Superior temporal gyrus (tissue), 1 donor: ENCODE data around the gene ADAMTSL3.
"Not testable (repeated sequence)": the region's sequence is repeated elsewhere in the genome, so short reads cannot be mapped to it uniquely, and the experiment has no call there.

Experiments
- DNase-seq: peaks from one replicate; pipeline ENCODE4 v3.0.0-alpha.2; 2016; ENCODE audit errors: extremely low spot score

ADAMTSL3 gene

GRCh38 chr15:83753872-83754493 lies 100.1 kb downstream of the ADAMTSL3 start:
- DNase-seq = no peak

DNA sequence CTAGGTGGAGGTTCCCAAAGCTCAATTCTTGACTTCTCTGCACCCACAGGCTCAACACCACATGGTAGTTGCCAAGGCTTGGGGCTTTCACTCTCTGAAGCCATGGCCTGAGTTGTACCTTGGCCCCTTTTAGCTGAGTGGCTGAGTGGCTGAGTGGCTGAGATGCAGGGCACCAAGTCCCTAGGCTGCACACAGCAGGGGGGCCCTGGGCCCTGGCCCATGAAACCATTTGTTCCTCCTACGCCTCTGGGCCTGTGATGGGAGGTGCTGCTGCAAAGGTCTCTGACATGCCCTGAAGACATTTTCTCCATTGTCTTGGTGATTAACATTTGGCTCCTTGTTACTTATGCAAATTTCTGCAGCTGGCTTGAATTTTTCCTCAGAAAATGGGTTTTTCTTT lies 103.4 kb downstream of the ADAMTSL3 start:
- not testable (repeated sequence) for DNase-seq

- DNase-seq = no peak
Observed at GRCh38 chr15:83762367-83762766, 108.4 kb downstream of the ADAMTSL3 start.

- DNase-seq = no peak
Observed at GRCh38 chr15:83764201-83764838, 110.4 kb downstream of the ADAMTSL3 start.

GRCh38 chr15:83766339-83766738 lies 112.4 kb downstream of the ADAMTSL3 start:
- DNase-seq = no peak

- DNase-seq = no peak
Observed at GRCh38 chr15:83767741-83768140, 113.8 kb downstream of the ADAMTSL3 start.

DNA sequence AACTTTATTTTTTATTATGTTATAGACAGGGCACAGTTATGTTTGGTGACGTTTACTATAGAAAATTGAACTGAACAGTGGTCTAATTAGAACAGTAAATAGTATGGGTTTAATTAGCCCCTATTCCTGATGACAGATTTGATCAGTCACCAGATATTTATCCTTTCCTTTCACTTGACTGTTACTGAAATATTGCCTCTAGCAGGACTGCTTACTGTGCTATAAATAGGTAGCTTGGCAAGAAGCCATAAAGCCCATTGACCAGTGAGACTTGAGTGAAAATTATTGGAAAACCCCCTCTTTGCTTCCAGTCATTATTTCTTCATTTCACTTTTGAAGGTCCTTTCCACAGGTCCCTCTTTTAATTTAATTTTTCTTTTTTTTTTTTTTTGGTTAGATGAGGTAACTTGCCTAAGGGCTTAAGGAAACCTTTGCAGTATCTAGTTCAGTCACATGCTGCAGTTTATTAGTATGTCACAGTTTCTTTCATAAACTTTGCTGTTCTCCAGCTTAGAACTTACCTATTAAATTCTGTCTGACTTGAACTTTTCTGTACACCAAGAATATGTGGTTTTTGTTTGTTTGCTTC lies 115.6 kb downstream of the ADAMTSL3 start:
- no peak for DNase-seq

DNA sequence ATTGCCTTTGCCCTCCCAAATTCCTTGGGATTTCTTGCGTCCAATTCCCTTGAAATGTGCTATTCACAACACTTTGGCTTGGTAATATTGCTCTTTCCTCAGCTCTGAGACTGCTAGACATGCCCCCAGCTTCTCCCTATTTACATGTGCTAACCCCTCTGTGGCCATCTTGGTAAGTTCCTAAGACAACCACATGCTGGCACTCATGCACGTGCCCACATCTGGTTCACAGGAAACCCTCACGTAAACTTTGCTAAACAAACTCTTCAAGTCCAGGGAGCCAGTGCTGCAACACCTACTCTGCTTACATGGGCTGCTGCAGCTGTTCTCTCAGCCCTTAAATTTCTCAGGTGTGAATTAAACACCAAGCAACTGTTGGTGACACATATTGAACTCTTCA lies 121.8 kb downstream of the ADAMTSL3 start:
- DNase-seq = no peak

GRCh38 chr15:83776986-83777385 lies 123.1 kb downstream of the ADAMTSL3 start:
- DNase-seq = no peak

DNA sequence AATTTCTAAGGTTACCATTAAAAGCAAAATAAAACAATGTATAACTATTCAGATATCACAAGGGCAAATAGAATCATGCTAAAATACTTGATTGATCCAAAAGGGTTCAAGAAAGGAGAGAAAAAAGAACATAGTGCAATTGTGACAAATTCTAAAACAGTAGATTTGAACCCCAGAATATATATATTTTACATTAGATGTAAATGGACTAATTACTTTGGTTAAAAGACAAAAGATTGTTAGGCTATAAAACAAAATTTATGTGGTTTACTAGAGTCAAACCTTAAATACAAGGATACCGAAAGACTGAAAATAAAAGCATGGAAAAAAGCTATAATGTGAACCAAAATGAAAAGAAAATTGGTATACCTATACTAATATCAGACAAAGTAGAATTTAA lies 129.3 kb downstream of the ADAMTSL3 start:
- DNase-seq = no peak

GRCh38 chr15:83784975-83785374 lies 131.1 kb downstream of the ADAMTSL3 start:
- DNase-seq = no peak

DNA sequence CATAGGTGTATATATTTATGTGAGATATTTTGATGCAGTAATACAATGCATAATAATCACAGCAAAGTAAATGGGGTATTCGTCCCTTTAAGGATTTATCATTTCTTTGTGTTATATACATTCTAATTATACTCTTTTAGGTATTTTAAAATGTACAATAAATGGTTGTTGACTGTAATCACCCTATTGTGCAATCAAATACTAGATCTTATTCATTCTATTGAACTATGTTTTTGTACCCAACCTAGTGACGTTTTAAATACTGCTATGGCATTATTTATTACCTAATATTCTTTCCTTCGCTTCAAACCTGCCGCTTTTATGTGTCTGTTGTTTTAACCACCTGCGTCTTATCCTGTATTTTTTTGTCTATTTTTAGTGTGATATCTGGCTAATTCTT lies 132.4 kb downstream of the ADAMTSL3 start:
- DNase-seq = no peak

GRCh38 chr15:83793069-83793468 lies 139.1 kb downstream of the ADAMTSL3 start:
- no peak for DNase-seq

- no peak for DNase-seq
Observed at GRCh38 chr15:83794209-83794608, 140.3 kb downstream of the ADAMTSL3 start.

DNA sequence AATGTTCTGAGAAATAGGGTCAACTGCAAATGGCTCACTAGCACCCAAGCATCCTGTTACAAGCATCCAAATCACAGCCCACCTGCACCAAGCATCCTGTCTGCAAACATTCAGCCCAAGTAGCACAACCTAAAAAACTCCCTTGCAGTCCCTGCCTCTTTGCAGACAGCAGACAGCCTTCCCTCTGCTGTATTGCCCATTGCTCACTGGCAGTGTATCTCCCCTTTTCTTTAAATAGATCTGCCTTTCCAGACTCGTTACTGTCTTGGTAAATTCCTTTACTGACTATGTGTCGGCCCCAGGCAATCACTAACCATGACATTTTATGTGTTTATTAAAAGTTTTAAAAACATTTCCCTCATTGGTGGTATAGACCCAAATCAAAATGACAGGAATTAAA lies 155.4 kb downstream of the ADAMTSL3 start:
- DNase-seq = no peak

DNA sequence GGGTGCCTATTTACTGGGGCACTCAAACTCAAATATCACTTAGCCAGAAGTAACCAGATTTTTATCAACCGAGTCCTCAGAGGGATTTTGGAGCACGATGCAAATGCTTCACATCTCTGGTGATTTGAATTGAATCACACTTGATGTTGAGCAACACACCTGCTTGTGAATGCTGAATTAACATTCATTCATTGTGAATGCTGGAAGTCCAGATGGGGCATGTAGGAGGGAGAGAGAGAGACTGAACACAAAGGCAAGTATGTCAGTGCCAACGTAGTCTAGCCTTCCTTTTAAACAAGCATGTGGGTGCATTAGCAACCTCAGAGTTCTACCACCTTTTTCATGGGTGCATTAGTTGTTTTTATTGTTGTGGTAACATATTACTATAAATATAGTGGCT lies 156.2 kb downstream of the ADAMTSL3 start:
- DNase-seq = peak; percentile 34

DNA sequence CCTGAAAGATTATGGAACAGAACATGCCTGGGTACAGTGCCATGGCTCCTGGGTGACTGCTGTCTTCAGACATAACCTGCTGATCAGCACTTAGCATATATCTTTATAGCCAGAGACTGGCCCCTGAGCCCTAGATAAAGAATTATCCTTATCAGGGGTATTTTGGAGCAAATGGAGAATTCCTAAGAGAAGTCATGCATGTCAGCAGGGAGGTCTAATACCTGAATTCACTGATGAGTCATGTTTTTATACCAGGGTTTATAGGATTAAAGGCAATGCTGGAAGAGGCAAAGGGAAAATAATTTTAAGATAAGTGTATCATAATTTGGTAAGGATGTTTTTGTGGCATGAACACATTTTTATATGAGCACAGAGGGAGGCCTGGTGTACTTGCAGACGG lies 159.8 kb downstream of the ADAMTSL3 start:
- no peak for DNase-seq

- no peak for DNase-seq
Observed at GRCh38 chr15:83815506-83815905, 161.6 kb downstream of the ADAMTSL3 start.

DNA sequence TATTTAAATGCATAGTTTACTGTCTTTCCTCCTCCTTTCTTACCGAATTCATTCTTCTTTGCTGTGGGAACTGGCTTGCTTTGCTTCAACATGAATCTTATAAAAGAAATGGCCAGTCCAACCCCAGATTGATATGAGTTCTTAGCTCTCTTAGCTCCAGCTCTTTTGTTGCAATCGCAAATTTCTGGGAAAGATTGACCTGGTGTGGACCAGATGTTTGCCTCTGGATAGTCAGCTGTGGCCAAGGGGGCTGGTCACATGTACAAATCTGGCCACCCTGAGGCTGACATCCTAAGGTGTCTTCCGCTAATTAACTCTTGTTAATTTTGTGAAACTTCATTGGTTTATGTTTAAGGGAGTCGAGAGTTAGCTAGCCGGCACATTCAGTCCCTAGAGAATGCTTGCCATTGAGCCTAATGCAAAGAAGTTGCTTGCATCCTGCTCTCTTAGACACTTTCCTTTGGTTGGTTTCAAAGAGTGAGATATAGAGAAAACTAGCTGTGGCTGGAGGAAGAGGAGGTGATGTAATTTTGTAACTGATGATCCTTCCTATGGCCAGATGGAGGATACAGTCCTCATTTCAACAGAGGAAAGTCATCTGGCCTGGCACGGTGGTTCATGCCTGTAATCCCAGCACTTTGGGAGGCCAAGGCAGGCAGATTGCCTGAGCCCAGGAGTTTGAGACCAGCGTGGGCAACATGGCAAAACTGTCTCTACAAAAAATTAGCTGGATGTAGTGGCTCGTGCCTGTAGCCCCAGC lies 162.4 kb downstream of the ADAMTSL3 start:
- DNase-seq = no peak

DNA sequence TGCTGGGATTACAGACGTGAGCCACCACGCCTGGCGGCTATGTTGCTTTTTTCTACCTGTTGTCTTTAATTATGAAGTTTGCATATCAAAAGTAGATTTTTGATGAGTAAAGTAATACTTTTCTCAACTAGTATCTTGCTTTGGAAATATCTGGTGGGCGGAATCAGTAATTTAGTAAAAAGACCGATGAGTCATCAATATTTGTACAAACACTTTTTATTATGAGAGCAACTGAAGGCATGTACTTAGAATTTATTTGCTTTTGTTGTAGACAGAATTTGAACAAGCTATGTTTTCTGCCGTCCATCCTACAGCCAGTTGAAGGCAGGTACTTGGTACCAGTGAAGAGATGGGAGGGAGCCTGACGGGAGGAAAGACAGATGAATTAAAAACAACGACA lies 164.7 kb downstream of the ADAMTSL3 start:
- no peak for DNase-seq

DNA sequence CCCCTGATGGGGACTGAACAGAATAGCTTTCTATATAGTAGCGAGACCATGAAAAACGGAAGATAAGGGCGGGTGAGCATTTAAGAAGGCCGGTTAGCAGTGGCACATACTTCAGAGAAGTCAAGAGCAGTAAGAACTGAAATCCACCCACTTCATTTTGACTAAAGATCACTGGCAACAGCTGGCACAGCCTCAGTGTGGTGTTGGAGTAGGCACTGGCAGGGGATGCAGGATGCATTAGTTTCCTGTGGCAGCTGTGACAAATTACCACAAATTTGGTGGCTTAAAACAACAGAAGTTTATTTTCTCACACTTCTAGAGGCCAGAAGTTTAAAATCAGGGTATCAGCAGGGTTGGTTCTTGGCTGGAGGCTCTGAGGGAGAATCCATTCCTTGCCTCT lies 176.5 kb downstream of the ADAMTSL3 start:
- no peak for DNase-seq

DNA sequence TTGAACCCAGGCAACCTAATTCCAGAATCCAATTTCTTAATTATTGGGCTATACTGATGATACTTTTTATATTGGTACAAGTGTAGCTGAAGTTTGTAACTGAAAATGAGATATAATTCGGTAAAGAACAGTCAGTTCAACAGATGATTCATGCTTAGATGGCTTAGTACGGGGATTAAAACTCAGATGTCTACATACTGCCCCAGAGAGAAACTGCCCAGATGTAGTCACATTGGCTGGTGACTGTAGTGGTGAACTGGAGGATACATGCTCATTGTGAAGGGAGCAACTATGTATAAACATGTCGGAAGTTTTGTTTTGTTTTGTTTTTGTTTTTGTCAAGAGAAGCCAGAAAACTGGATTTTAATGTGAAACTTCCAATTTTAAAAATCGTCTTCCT lies 179.6 kb downstream of the ADAMTSL3 start:
- no peak for DNase-seq

DNA sequence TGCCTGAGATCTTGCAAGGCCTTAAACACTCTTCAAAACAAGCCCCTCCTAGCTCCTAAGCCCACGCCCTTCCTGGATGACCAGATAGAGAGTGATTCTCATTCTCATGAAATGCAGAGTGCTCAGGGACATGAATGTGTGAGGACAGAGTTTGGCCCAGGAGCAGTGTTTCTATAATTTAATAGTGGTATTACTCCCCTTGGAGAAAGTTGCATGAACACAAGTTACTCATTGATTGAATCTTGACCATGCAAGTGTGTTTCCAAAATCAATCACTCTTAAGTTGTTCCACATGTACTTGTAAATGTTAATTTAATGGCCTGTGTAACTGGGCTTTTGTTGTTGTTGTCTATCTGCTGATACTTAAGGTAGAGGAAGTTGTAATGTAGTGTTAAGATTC lies 181.6 kb downstream of the ADAMTSL3 start:
- no peak for DNase-seq
